ENCODE results near the gene SCN10A. TPM values are rescaled to one million over a fixed set of nuclear protein-coding genes. Genes with fewer than 3 reads are reported as not detected.

Gene SCN10A
- total RNA-seq (2014; rRNA removed; shearing (Covaris generic)), result not detected in 2 replicates

DNA sequence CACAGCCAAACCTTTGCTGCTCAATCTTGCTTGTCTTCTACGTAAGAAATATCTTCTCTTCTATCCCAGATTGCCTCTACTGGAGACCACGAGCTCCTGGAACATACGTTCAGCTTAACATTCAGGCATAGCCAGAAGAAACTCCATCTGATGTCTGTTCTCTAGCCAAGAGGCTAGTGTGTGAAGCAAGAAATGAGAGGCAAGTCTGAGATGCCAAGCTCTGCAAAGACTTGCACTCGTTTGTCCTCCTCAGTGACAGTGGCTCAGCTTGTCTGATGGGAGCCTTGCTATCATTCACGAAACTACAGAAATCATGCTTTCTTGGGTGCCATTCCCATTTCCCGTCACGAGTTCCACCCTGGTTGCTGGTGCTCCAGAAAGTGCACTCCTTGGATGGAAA lies at the start of gene SCN10A:
TSS of gene SCN10A (minus strand) at position 192 of the 400 bp plus-strand sequence. CDS start 22,207 bp downstream, outside the sequence.
- H3K4me3 ChIP-seq, result no peak within 1 kb of the TSS
- no peaks in the 10 kb centered on the region for H3K4me1 ChIP-seq (replicated peaks)
- H3K36me3 ChIP-seq, result no peaks in the 10 kb centered on the region
- H3K9me3 ChIP-seq (replicated peaks), result no peaks in the 10 kb centered on the region
- H3K27ac ChIP-seq, result no peak within 1 kb of the TSS
- DNase-seq (ENCODE audit: low read depth in 1 of 2, low spot score in 2 of 2), result no peak
- peaks cover 12% of the 10 kb centered on the region; the same call in 1 of the 2 replicates for H3K27me3 ChIP-seq (replicated peaks)

GRCh38 chr3:38853011-38853410 lies 37.0 kb upstream of the SCN10A start:
- H3K4me3 ChIP-seq, result no peak overlapping the region
- no peak for DNase-seq (ENCODE audit: low read depth in 1 of 2, low spot score in 2 of 2)
- no peaks in the 10 kb centered on the region for H3K9me3 ChIP-seq (replicated peaks)
- H3K4me1 ChIP-seq (replicated peaks), result no peaks in the 10 kb centered on the region
- H3K36me3 ChIP-seq, result no peaks in the 10 kb centered on the region
- H3K27me3 ChIP-seq (replicated peaks), result no peaks in the 10 kb centered on the region; the same call in 1 of the 2 replicates
- no peak overlapping the region for H3K27ac ChIP-seq

DNA sequence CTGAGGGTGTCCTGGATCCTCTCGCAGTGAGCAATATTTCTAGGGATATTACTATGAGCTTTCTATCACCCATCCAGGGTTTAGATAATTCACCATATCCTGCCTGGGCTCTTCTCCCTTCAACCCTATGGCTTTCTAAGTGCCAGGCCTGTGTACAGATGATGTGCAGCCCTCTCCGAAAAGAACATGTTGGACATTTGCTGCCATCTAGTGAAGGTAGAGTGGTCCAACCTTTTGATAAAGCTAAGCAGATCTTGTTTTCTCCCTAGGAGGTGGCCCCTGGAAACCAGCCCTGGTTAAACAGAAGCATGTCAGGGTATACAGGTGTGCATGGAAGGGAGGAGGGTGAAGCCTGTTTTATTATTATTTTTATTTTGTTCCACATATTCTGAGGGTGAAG lies 27.9 kb upstream of the SCN10A start:
- Histone ChIP-seq H3K27ac (no peak overlapping the region), H3K4me3 (no peak overlapping the region), H3K9me3 (replicated peaks) (no peaks in the 10 kb centered on the region), H3K36me3 (no peaks in the 10 kb centered on the region), H3K27me3 (replicated peaks) (peaks cover 9% of the 10 kb centered on the region; the same call in 1 of the 2 replicates), H3K4me1 (replicated peaks) (no peaks in the 10 kb centered on the region)
- DNase-seq (ENCODE audit: low read depth in 1 of 2, low spot score in 2 of 2), result peak in 1 of 2 experiments; percentile 35

- Histone ChIP-seq H3K36me3 (no peaks in the 10 kb centered on the region), H3K27me3 (replicated peaks) (peaks cover 9% of the 10 kb centered on the region; the same call in 1 of the 2 replicates), H3K27ac (no peak overlapping the region), H3K4me1 (replicated peaks) (no peaks in the 10 kb centered on the region), H3K9me3 (replicated peaks) (no peaks in the 10 kb centered on the region), H3K4me3 (no peak overlapping the region)
- DNase-seq (ENCODE audit: low read depth in 1 of 2, low spot score in 2 of 2), result no peak
These were observed 26.4 kb upstream of the SCN10A start for GRCh38 chr3:38842266-38842965.

DNA sequence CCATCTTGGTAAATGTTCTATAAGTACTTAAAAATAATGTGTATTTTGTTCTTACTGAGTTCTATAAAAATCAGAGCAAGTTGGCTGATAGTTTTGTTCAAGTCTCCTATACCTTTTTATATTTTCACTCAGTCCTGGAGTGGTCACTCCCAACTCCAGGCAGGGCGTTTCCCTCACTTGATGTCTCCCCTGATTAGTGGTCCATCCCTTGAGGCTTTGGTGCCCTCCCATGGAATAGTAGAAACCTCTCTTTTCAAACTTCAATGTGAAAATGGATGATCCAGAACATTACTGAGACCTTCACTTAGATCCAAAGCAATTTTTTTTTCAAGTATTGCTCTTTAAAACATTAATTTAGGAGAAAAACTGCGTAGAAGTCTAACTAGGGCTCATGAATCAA lies 25.0 kb upstream of the SCN10A start:
- DNase-seq (ENCODE audit: low read depth in 1 of 2, low spot score in 2 of 2), result no peak
- no peak overlapping the region for H3K27ac ChIP-seq

GRCh38 chr3:38837358-38837757 lies 21.3 kb upstream of the SCN10A start:
- Histone ChIP-seq H3K27ac (no peak overlapping the region), H3K4me3 (no peak overlapping the region), H3K9me3 (replicated peaks) (no peaks in the 10 kb centered on the region), H3K36me3 (no peaks in the 10 kb centered on the region), H3K27me3 (replicated peaks) (peaks cover 6% of the 10 kb centered on the region; the same call in 1 of the 2 replicates), H3K4me1 (replicated peaks) (peaks cover 39% of the 10 kb centered on the region)
- DNase-seq (ENCODE audit: low read depth in 1 of 2, low spot score in 2 of 2), result no peak

More for the DNA sequence above, 25.0 kb upstream of the SCN10A start:
- Histone ChIP-seq H3K36me3 (no peaks in the 10 kb centered on the region), H3K27me3 (replicated peaks) (peaks cover 9% of the 10 kb centered on the region; the same call in 1 of the 2 replicates), H3K4me1 (replicated peaks) (peaks cover 13% of the 10 kb centered on the region), H3K4me3 (no peak overlapping the region), H3K9me3 (replicated peaks) (no peaks in the 10 kb centered on the region)

DNA sequence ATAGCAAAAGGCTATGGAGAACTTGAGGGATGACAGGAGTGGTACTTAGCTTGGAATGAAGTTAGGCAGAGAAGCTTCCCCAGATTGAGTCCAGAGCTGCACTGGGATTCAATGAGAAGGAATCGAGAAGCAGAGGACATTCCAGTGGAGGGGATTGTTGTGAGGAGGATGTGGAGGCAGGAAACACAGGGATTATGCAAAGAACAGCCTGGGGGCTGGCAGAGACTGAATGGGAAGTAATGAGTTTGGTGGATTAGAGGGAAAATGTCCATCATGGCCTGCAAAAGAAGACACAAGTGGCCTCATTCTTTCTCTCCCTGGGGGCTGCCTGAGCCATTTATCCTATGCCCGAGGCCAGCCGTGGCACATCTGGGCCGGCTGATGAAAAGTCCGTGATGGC lies 20.5 kb upstream of the SCN10A start:
- H3K27ac ChIP-seq, result peak overlapping the region; percentile 64; the same call in 1 of the 2 replicates
- H3K36me3 ChIP-seq, result no peaks in the 10 kb centered on the region
- peaks cover 5% of the 10 kb centered on the region; the same call in 1 of the 2 replicates for H3K27me3 ChIP-seq (replicated peaks)
- H3K4me3 ChIP-seq, result no peak overlapping the region
- no peaks in the 10 kb centered on the region for H3K9me3 ChIP-seq (replicated peaks)
- H3K4me1 ChIP-seq (replicated peaks), result peaks cover 39% of the 10 kb centered on the region
- no peak for DNase-seq (ENCODE audit: low read depth in 1 of 2, low spot score in 2 of 2)

GRCh38 chr3:38835939-38836338 lies 19.9 kb upstream of the SCN10A start:
- H3K27me3 ChIP-seq (replicated peaks), result no peaks in the 10 kb centered on the region
- H3K9me3 ChIP-seq (replicated peaks), result no peaks in the 10 kb centered on the region
- H3K27ac ChIP-seq, result peak overlapping the region; percentile 64
- H3K36me3 ChIP-seq, result no peaks in the 10 kb centered on the region
- H3K4me1 ChIP-seq (replicated peaks), result peaks cover 39% of the 10 kb centered on the region
- DNase-seq (ENCODE audit: low read depth in 1 of 2, low spot score in 2 of 2), result peak; percentile 47 to 56
- H3K4me3 ChIP-seq, result no peak overlapping the region

GRCh38 chr3:38834717-38835116 lies 18.7 kb upstream of the SCN10A start:
- no peaks in the 10 kb centered on the region for H3K9me3 ChIP-seq (replicated peaks)
- H3K4me3 ChIP-seq, result no peak overlapping the region
- H3K27me3 ChIP-seq (replicated peaks), result no peaks in the 10 kb centered on the region
- no peak for DNase-seq (ENCODE audit: low read depth in 1 of 2, low spot score in 2 of 2)
- H3K36me3 ChIP-seq, result no peaks in the 10 kb centered on the region
- H3K27ac ChIP-seq, result peak overlapping the region; percentile 64
- peaks cover 42% of the 10 kb centered on the region for H3K4me1 ChIP-seq (replicated peaks)

DNA sequence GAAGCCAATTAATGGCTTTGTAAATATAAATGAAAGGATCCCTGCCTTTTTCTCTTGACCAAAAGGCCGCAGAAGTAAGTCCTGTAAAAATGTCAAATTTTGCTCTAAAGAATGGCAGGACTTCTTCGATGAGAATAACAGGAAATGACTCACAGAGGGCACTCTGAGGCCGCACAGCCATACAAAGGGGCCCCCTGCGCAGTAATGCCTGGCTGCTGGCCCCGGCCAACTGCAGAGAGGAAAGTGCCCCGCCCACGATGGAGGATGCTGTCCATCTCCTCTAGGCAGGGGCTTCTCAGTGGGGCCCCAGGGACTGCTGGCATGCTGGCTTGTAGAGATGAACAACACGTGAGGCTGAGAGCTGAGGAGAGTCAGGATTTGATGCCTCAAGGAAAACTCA lies 18.1 kb upstream of the SCN10A start:
- Histone ChIP-seq H3K4me3 (no peak overlapping the region), H3K4me1 (replicated peaks) (peaks cover 48% of the 10 kb centered on the region), H3K9me3 (replicated peaks) (no peaks in the 10 kb centered on the region), H3K27ac (peak overlapping the region; percentile 64), H3K27me3 (replicated peaks) (no peaks in the 10 kb centered on the region), H3K36me3 (no peaks in the 10 kb centered on the region)
- peak; percentile 85 to 86 for DNase-seq (ENCODE audit: low read depth in 1 of 2, low spot score in 2 of 2)

- H3K36me3 ChIP-seq, result no peaks in the 10 kb centered on the region
- H3K4me3 ChIP-seq, result no peak overlapping the region
- H3K27ac ChIP-seq, result peak overlapping the region; percentile 67
- no peaks in the 10 kb centered on the region for H3K9me3 ChIP-seq (replicated peaks)
- H3K4me1 ChIP-seq (replicated peaks), result peaks cover 30% of the 10 kb centered on the region
- no peaks in the 10 kb centered on the region for H3K27me3 ChIP-seq (replicated peaks)
- DNase-seq (ENCODE audit: low read depth in 1 of 2, low spot score in 2 of 2), result peak; percentile 68 to 70
These were observed 13.4 kb upstream of the SCN10A start for GRCh38 chr3:38829404-38829803.

DNA sequence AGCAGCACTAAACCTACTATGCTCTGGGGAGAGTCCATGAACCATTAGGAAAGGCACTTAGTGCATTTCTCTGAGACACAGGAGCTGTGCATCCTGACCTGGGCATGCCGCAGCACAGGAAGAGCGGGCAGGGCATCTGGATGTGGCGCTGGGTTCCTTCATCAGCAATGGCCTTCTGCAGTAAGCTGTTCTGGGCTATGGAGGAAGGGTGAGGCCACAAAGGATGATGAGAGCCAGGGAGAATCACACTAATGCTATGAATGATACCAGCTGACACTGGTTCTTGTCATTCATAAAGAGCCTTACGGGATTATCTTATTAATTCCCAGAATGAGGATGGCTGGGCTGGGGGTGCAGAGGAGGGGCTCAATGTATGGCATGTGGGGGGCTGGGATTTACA lies 12.7 kb upstream of the SCN10A start:
- Histone ChIP-seq H3K36me3 (no peaks in the 10 kb centered on the region), H3K4me3 (no peak overlapping the region), H3K27ac (peak overlapping the region; percentile 67; the same call in 1 of the 2 replicates), H3K27me3 (replicated peaks) (no peaks in the 10 kb centered on the region), H3K4me1 (replicated peaks) (peaks cover 24% of the 10 kb centered on the region), H3K9me3 (replicated peaks) (no peaks in the 10 kb centered on the region)
- no peak for DNase-seq (ENCODE audit: low read depth in 1 of 2, low spot score in 2 of 2)

DNA sequence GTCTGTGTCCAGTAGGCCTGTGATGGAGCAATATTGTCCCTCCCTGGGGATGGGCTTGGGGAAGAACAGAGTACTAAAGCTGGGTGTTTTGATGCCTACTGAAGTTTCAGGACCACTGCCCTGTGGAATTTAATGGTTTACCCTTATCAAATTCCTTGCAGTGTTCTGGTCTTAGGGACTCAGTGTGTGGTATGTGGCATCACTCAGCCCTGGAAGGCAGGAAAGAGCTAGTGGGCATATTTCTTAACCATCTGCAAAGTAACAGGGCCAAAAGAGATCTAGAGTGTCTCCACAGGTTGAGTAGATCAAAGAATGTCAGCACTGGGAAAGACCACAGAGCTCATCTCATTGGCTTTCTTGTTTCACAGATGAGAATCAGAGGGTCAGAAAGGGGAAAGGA lies 11.8 kb upstream of the SCN10A start:
- Histone ChIP-seq H3K36me3 (no peaks in the 10 kb centered on the region), H3K9me3 (replicated peaks) (no peaks in the 10 kb centered on the region), H3K4me3 (no peak overlapping the region), H3K27me3 (replicated peaks) (no peaks in the 10 kb centered on the region), H3K4me1 (replicated peaks) (peaks cover 20% of the 10 kb centered on the region), H3K27ac (no peak overlapping the region)
- DNase-seq (ENCODE audit: low read depth in 1 of 2, low spot score in 2 of 2), result no peak

DNA sequence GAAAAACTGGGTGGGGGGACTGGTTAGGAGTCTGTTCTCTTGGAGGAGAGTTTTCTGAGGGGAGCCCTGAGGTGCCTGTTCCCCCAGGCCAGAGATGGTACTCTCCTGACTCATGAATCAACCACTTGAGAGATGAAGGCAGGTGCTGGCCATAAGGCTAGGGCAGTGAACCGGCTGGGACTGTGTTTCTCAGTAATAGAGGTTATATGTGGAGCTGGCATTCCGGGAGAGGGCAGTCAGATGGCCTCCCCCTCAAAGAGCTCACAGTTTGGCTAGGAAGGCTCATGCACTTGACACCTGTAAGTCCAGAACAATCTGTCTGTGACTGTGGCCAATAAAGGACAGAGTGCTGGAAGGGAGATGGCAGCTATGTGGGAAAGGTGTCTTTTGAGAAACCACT lies 10.0 kb upstream of the SCN10A start:
- peaks cover 2% of the 10 kb centered on the region; the same call in 1 of the 2 replicates for H3K27me3 ChIP-seq (replicated peaks)
- no peak for DNase-seq (ENCODE audit: low read depth in 1 of 2, low spot score in 2 of 2)
- H3K27ac ChIP-seq, result no peak overlapping the region
- H3K4me3 ChIP-seq, result no peak overlapping the region
- H3K4me1 ChIP-seq (replicated peaks), result peaks cover 20% of the 10 kb centered on the region
- no peaks in the 10 kb centered on the region for H3K36me3 ChIP-seq
- no peaks in the 10 kb centered on the region for H3K9me3 ChIP-seq (replicated peaks)
